Measurements from ENCODE around the gene CCL20. TPM values are rescaled to one million over a fixed set of nuclear protein-coding genes. Genes with fewer than 3 reads are reported as not detected.

The CCL20 gene
- polyA plus RNA-seq, 1 donor from 2014 or later = not detected

DNA sequence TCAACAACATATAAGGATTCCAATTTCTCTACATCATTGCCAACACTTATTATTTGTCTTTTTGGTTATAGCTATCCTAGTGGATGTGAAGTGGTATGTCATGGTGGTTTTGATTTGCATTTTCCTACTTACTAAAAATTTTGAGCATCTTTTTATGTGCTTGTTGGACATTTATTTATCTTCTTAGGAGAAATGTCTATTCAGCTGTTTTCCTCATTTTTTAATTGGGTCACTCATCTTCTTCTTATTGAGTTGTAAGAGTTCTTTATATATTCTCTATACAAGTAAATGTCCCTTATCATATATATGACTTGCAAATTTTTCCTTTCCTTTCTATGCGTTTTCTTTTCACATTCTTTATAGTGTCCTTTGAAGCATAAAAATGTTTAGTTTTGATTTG, 4.7 kb upstream of the CCL20 start:
- no peak overlapping the region for H3K4me2 ChIP-seq (ENCODE audit: low read length)
- no peak overlapping the region for H3K9ac ChIP-seq (ENCODE audit: low read length)
- H3K27ac ChIP-seq (ENCODE audit: low read length) = no peak overlapping the region
- no peaks in the 10 kb centered on the region for H3K9me3 ChIP-seq (ENCODE audit: low read length)
- no peaks in the 10 kb centered on the region for H3K36me3 ChIP-seq (ENCODE audit: insufficient read depth, low read length)
- H3K27me3 ChIP-seq (ENCODE audit: insufficient read depth, low read depth, low read length) = no peaks in the 10 kb centered on the region
- no peak overlapping the region for H3K4me3 ChIP-seq (ENCODE audit: low read length)
- H4K20me1 ChIP-seq (ENCODE audit: insufficient read depth) = no peaks in the 10 kb centered on the region
- TF ChIP-seq, protein P1, sequence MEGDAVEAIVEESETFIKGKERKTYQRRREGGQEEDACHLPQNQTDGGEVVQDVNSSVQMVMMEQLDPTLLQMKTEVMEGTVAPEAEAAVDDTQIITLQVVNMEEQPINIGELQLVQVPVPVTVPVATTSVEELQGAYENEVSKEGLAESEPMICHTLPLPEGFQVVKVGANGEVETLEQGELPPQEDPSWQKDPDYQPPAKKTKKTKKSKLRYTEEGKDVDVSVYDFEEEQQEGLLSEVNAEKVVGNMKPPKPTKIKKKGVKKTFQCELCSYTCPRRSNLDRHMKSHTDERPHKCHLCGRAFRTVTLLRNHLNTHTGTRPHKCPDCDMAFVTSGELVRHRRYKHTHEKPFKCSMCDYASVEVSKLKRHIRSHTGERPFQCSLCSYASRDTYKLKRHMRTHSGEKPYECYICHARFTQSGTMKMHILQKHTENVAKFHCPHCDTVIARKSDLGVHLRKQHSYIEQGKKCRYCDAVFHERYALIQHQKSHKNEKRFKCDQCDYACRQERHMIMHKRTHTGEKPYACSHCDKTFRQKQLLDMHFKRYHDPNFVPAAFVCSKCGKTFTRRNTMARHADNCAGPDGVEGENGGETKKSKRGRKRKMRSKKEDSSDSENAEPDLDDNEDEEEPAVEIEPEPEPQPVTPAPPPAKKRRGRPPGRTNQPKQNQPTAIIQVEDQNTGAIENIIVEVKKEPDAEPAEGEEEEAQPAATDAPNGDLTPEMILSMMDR (IDR thresholded peaks at IDR 0.05; ENCODE audit: poor library complexity, severe bottlenecking) = no peak
- TF ChIP-seq SMC3 (conservative IDR thresholded peaks at IDR 0.05; ENCODE audit: poor library complexity) (no peak), EZH2 (IDR thresholded peaks at IDR 0.05; ENCODE audit: borderline replicate concordance, insufficient read depth, low read length, poor library complexity, severe bottlenecking) (no peak), POLR2AphosphoS5 (IDR thresholded peaks at IDR 0.05) (no peak), EP300 (conservative IDR thresholded peaks at IDR 0.05; ENCODE audit: poor library complexity, severe bottlenecking) (no peak), MXI1 (conservative IDR thresholded peaks at IDR 0.05; ENCODE audit: poor library complexity, severe bottlenecking) (no peak), RAD21 (conservative IDR thresholded peaks at IDR 0.05) (no peak), TAF1 (IDR thresholded peaks at IDR 0.05; ENCODE audit: low read depth) (no peak)
- TF ChIP-seq, protein P2, sequence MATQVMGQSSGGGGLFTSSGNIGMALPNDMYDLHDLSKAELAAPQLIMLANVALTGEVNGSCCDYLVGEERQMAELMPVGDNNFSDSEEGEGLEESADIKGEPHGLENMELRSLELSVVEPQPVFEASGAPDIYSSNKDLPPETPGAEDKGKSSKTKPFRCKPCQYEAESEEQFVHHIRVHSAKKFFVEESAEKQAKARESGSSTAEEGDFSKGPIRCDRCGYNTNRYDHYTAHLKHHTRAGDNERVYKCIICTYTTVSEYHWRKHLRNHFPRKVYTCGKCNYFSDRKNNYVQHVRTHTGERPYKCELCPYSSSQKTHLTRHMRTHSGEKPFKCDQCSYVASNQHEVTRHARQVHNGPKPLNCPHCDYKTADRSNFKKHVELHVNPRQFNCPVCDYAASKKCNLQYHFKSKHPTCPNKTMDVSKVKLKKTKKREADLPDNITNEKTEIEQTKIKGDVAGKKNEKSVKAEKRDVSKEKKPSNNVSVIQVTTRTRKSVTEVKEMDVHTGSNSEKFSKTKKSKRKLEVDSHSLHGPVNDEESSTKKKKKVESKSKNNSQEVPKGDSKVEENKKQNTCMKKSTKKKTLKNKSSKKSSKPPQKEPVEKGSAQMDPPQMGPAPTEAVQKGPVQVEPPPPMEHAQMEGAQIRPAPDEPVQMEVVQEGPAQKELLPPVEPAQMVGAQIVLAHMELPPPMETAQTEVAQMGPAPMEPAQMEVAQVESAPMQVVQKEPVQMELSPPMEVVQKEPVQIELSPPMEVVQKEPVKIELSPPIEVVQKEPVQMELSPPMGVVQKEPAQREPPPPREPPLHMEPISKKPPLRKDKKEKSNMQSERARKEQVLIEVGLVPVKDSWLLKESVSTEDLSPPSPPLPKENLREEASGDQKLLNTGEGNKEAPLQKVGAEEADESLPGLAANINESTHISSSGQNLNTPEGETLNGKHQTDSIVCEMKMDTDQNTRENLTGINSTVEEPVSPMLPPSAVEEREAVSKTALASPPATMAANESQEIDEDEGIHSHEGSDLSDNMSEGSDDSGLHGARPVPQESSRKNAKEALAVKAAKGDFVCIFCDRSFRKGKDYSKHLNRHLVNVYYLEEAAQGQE (IDR thresholded peaks at IDR 0.05; ENCODE audit: borderline replicate concordance) = no peak
- no peak overlapping the region for H2AFZ ChIP-seq (ENCODE audit: low read depth, low read length)
- H3K9me2 ChIP-seq (ENCODE audit: insufficient read depth, low read length) = no peaks in the 10 kb centered on the region
- H3F3A ChIP-seq (ENCODE audit: insufficient read depth, low read length, poor library complexity, severe bottlenecking) = no peaks in the 10 kb centered on the region
- no peaks in the 10 kb centered on the region for H3K79me2 ChIP-seq (replicated peaks; ENCODE audit: insufficient read depth, low read length)

DNA sequence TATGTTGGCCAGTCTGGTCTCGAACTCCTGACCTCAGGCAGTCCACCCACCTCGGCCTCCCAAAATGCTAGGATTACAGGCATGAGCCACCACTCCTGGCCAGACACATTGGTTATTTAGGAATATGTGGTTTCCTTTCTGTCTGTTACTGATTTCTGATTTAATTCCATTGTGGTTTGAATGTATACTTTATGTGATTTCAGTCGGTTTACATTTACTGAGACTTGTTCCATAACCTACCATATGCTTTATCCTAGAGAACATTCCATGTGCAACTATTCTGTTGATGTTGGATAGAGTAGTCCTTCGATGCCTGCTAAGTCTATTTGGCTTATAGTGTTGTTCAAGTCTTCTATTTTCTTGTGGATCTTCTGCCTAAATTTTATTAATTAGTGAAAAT, 1.6 kb upstream of the CCL20 start:
- H4K20me1 ChIP-seq (ENCODE audit: insufficient read depth) = no peaks in the 10 kb centered on the region
- no peaks in the 10 kb centered on the region for H3K36me3 ChIP-seq (ENCODE audit: insufficient read depth, low read length)
- TF ChIP-seq RAD21 (conservative IDR thresholded peaks at IDR 0.05) (no peak), TAF1 (IDR thresholded peaks at IDR 0.05; ENCODE audit: low read depth) (no peak), EZH2 (IDR thresholded peaks at IDR 0.05; ENCODE audit: borderline replicate concordance, insufficient read depth, low read length, poor library complexity, severe bottlenecking) (no peak), POLR2AphosphoS5 (IDR thresholded peaks at IDR 0.05) (no peak), EP300 (conservative IDR thresholded peaks at IDR 0.05; ENCODE audit: poor library complexity, severe bottlenecking) (no peak), SMC3 (conservative IDR thresholded peaks at IDR 0.05; ENCODE audit: poor library complexity) (no peak), MXI1 (conservative IDR thresholded peaks at IDR 0.05; ENCODE audit: poor library complexity, severe bottlenecking) (no peak)
- TF ChIP-seq, protein P1 (IDR thresholded peaks at IDR 0.05; ENCODE audit: poor library complexity, severe bottlenecking) = no peak
- TF ChIP-seq, protein P2 (IDR thresholded peaks at IDR 0.05; ENCODE audit: borderline replicate concordance) = no peak
- no peaks in the 10 kb centered on the region for H3K27me3 ChIP-seq (ENCODE audit: insufficient read depth, low read depth, low read length)
- H3F3A ChIP-seq (ENCODE audit: insufficient read depth, low read length, poor library complexity, severe bottlenecking) = no peaks in the 10 kb centered on the region
- H3K9ac ChIP-seq (ENCODE audit: low read length) = no peak overlapping the region
- H3K9me2 ChIP-seq (ENCODE audit: insufficient read depth, low read length) = no peaks in the 10 kb centered on the region
- no peak overlapping the region for H3K27ac ChIP-seq (ENCODE audit: low read length)
- no peak overlapping the region for H2AFZ ChIP-seq (ENCODE audit: low read depth, low read length)
- H3K79me2 ChIP-seq (replicated peaks; ENCODE audit: insufficient read depth, low read length) = no peaks in the 10 kb centered on the region
- H3K4me3 ChIP-seq (ENCODE audit: low read length) = no peak overlapping the region
- H3K9me3 ChIP-seq (ENCODE audit: low read length) = no peaks in the 10 kb centered on the region
- no peak overlapping the region for H3K4me2 ChIP-seq (ENCODE audit: low read length)
